Esophagus squamous epithelium (tissue), 5 donors: Measurements from ENCODE around the gene CPTP. TPM values are rescaled to one million over a fixed set of nuclear protein-coding genes. Genes with fewer than 3 reads are reported as not detected.

ENCODE experiments used
- DNase-seq: peaks from one replicate; lab custom pipeline; 2025; lab: John Stamatoyannopoulos, UW
- H3K27ac ChIP-seq, 4 donors: fragments of 200-600 bp; sonication (generic); one replicate each; pipeline ENCODE4 v1.5.1; 2016 to 2019; ENCODE audit warnings: mild to moderate bottlenecking in 1 of 4
- H3K27me3 ChIP-seq, 4 donors: fragments of 200-600 bp; sonication (generic); 1 replicate in 3 of 4; 2 replicates in 1 of 4; pipeline versions ENCODE4 v1.5.1 to v1.6.0; 2017 to 2021; ENCODE audit warnings: antibody characterized with exemption in 1 of 4
- H3K36me3 ChIP-seq, 3 donors: fragments of 200-600 bp; sonication (generic); one replicate each; pipeline ENCODE4 v1.5.1; 2016 to 2019
- H3K4me1 ChIP-seq, 3 donors: fragments of 200-600 bp; sonication (generic); one replicate each; pipeline ENCODE4 v1.5.1; 2017 to 2019
- H3K4me3 ChIP-seq, 4 donors: fragments of 200-600 bp; sonication (generic); 1 replicate in 3 of 4; 2 replicates in 1 of 4; pipeline ENCODE4 v1.5.1; 2016 to 2019; ENCODE audit warnings: mild to moderate bottlenecking in 2 of 4, moderate library complexity in 1 of 4
- H3K9me3 ChIP-seq, 3 donors: fragments of 200-600 bp; sonication (generic); one replicate each; pipeline ENCODE4 v1.5.1; 2016 to 2019
- CTCF ChIP-seq, 6 experiments: fragments of 450-650 bp in 4 of 6; fragments of 200-600 bp in 2 of 6; sonication (generic) in 2 of 6; IDR thresholded peaks; one replicate each; pipeline ENCODE4 v1.5.1; 2016 to 2019; ENCODE audit warnings: antibody characterized with exemption in 6 of 6, mild to moderate bottlenecking in 4 of 6, moderate library complexity in 4 of 6
- POLR2A ChIP-seq, 4 donors: fragments of 450-650 bp; IDR thresholded peaks; one replicate each; pipeline ENCODE4 v1.6.1; 2017; ENCODE audit warnings: antibody characterized with exemption in 4 of 4, mild to moderate bottlenecking in 4 of 4, moderate library complexity in 3 of 4
- WGBS, 2 donors: methylation state at CpG; one replicate each; pipeline ENCODE4 v1.1.5; 2018; 5-methylcytosine and 5-hydroxymethylcytosine counted together
- intact Hi-C: fragments of 100-400 bp; cut with DNase I; formaldehyde crosslinking; loops from one replicate; pipeline ENCODE4 v1.15.0; 2022
- total RNA-seq, 4 donors: library from RNA; depleted of rRNA; stranded (reverse); fragments of >200 nt; gene quantifications; one replicate each; pipeline ENCODE4 v1.1.0, GENCODE V29; 2016
- donor health status: DM: yes; HTN: yes; CAD: no.

CPTP gene
- total RNA-seq, 4 donors from 2014 or later = 27.7 to 75.2 (median 33.4) TPM

GRCh38 chr1:1292442-1292779 is 32.2 kb upstream of the CPTP start:
- H3K9me3 ChIP-seq = no peaks in the 10 kb centered on the region
- no peak overlapping the region for H3K27ac ChIP-seq
- H3K27me3 ChIP-seq = peaks cover 0 to 12% (median 0%) of the 10 kb centered on the region in 4 donors
- TF ChIP-seq CTCF (IDR thresholded peaks at IDR 0.05) (no peak), POLR2A (IDR thresholded peaks at IDR 0.05) (no peak)
- H3K4me1 ChIP-seq = peaks cover 9 to 23% (median 11%) of the 10 kb centered on the region in 3 donors
- peaks cover 3 to 48% (median 13%) of the 10 kb centered on the region in 3 donors for H3K36me3 ChIP-seq
- no peak for DNase-seq
- H3K4me3 ChIP-seq = no peak overlapping the region
- intact Hi-C loops = loop anchor here (5.0 to 10.0 kb wide), 2 partner anchors 170 to 258 kb away; no protein-coding TSS in a partner anchor
- WGBS, 2 donors = 83 to 84% methylated on average over 5 to 7 of the region's 9 CpGs

GRCh38 chr1:1292851-1293250 is 31.8 kb upstream of the CPTP start:
- TF ChIP-seq POLR2A (IDR thresholded peaks at IDR 0.05) (no peak), CTCF (IDR thresholded peaks at IDR 0.05) (no peak)
- Histone ChIP-seq H3K36me3 (peaks cover 3 to 52% (median 17%) of the 10 kb centered on the region in 3 donors), H3K4me1 (peaks cover 9 to 23% (median 11%) of the 10 kb centered on the region in 3 donors), H3K27ac (no peak overlapping the region), H3K4me3 (no peak overlapping the region), H3K27me3 (peaks cover 0 to 8% (median 0%) of the 10 kb centered on the region in 4 donors), H3K9me3 (no peaks in the 10 kb centered on the region)
- intact Hi-C loops = loop anchor here (5.0 to 10.0 kb wide), 2 partner anchors 171 to 258 kb away; no protein-coding TSS in a partner anchor
- WGBS, 2 donors = 93 to 95% methylated on average over 6 to 9 of the region's 18 CpGs
- no peak for DNase-seq

GRCh38 chr1:1293263-1294249 is 31.0 kb upstream of the CPTP start:
- Histone ChIP-seq H3K4me1 (peaks cover 9 to 23% (median 11%) of the 10 kb centered on the region in 3 donors), H3K27me3 (peaks cover 0 to 5% (median 0%) of the 10 kb centered on the region in 4 donors), H3K36me3 (peaks cover 3 to 59% (median 20%) of the 10 kb centered on the region in 3 donors), H3K27ac (no peak overlapping the region), H3K9me3 (no peaks in the 10 kb centered on the region), H3K4me3 (no peak overlapping the region)
- no peak for DNase-seq
- WGBS, 2 donors = 77 to 92% methylated on average over 3 to 21 of the region's 94 CpGs
- intact Hi-C loops = loop anchor here (5.0 to 10.0 kb wide), 2 partner anchors 171 to 259 kb away; no protein-coding TSS in a partner anchor
- TF ChIP-seq CTCF (IDR thresholded peaks at IDR 0.05) (no peak), POLR2A (IDR thresholded peaks at IDR 0.05) (no peak)

GRCh38 chr1:1294250-1294890 is 30.2 kb upstream of the CPTP start:
- intact Hi-C loops = loop anchor here (5.0 to 10.0 kb wide), 2 partner anchors 172 to 260 kb away; no protein-coding TSS in a partner anchor
- H3K36me3 ChIP-seq = peaks cover 3 to 67% (median 20%) of the 10 kb centered on the region in 3 donors
- peaks cover 9 to 23% (median 11%) of the 10 kb centered on the region in 3 donors for H3K4me1 ChIP-seq
- peaks cover 0 to 5% (median 0%) of the 10 kb centered on the region in 4 donors for H3K27me3 ChIP-seq
- no peak overlapping the region for H3K4me3 ChIP-seq
- TF ChIP-seq CTCF (IDR thresholded peaks at IDR 0.05) (no peak), POLR2A (IDR thresholded peaks at IDR 0.05) (no peak)
- WGBS, 2 donors = 95% methylated on average over 10 of the region's 58 CpGs; no CpG with 5 or more reads in 1 of the 2 donors
- no peak overlapping the region for H3K27ac ChIP-seq
- no peaks in the 10 kb centered on the region for H3K9me3 ChIP-seq
- DNase-seq = no peak
